GM19240 (cell line): ENCODE results near the gene PABPN1L.

Experiments used
- DNase-seq: peaks from one replicate; pipeline ENCODE4 v3.0.0; 2011; ENCODE audit warnings: low spot score; ENCODE audit not compliant: insufficient read length

PABPN1L gene

GRCh38 chr16:88870608-88871348 lies 4.3 kb upstream of the PABPN1L start:
- DNase-seq = no peak

- DNase-seq = no peak
These were observed 3.2 kb upstream of the PABPN1L start for GRCh38 chr16:88869673-88869980.

- no peak for DNase-seq
These were observed 2.7 kb upstream of the PABPN1L start for GRCh38 chr16:88868974-88869672.

- DNase-seq = no peak
These were observed 1.3 kb upstream of the PABPN1L start for GRCh38 chr16:88867581-88868246.

- no peak for DNase-seq
These were observed 718 bp downstream of the PABPN1L start for GRCh38 chr16:88865742-88866141.

GRCh38 chr16:88865310-88865709 lies 1.1 kb downstream of the PABPN1L start:
- no peak for DNase-seq

- DNase-seq = no peak
These were observed 1.9 kb downstream of the PABPN1L start for GRCh38 chr16:88864521-88864920.

GRCh38 chr16:88864099-88864498 lies 2.4 kb downstream of the PABPN1L start:
- DNase-seq = no peak

GRCh38 chr16:88863426-88863825 lies 3.0 kb downstream of the PABPN1L start:
- no peak for DNase-seq

- DNase-seq = no peak
These were observed 3.5 kb downstream of the PABPN1L start for GRCh38 chr16:88862968-88863367.

GRCh38 chr16:88861359-88861758 lies 5.1 kb downstream of the PABPN1L start:
- DNase-seq = no peak

- no peak for DNase-seq
These were observed 6.9 kb downstream of the PABPN1L start for GRCh38 chr16:88859381-88860091.

- DNase-seq = peak; percentile 98
These were observed 8.6 kb downstream of the PABPN1L start for GRCh38 chr16:88857728-88858339.

GRCh38 chr16:88856828-88857727 lies 9.4 kb downstream of the PABPN1L start, which contains the start of the genes GALNS and TRAPPC2L:
Gene GALNS (minus strand): TSS chr16:88856947. CDS start chr16:88856877, 70 bp downstream.
Gene TRAPPC2L (plus strand): TSS chr16:88857127. CDS start chr16:88857151, 24 bp downstream.
- peak; percentile 100 for DNase-seq

- no peak for DNase-seq
These were observed 10.2 kb downstream of the PABPN1L start for GRCh38 chr16:88856122-88856827.

GRCh38 chr16:88855736-88856121 lies 10.7 kb downstream of the PABPN1L start:
- DNase-seq = no peak

- DNase-seq = no peak
These were observed 11.3 kb downstream of the PABPN1L start for GRCh38 chr16:88855176-88855575.

GRCh38 chr16:88854306-88855111 lies 12.0 kb downstream of the PABPN1L start:
- DNase-seq = peak; percentile 46
